ACHN (cell line): Measurements from ENCODE around the gene MSRB1.
"Not testable (repeated sequence)": the region's sequence is repeated elsewhere in the genome, so short reads cannot be mapped to it uniquely, and the experiment has no call there.

Experiments used
- DNase-seq: peaks from one replicate; pipeline ENCODE4 v3.0.0-alpha.2; 2015
- in situ Hi-C: cut with HindIII; loops from 2 replicates; pipeline ENCODE4 v1.10.0; 2017; ENCODE audit warnings: low sequenced_read_pairs, low pct_ligation_motif_present, low pct_unique_long_range_greater_than_20kb

Gene MSRB1

GRCh38 chr16:1909561-1910231 lies 33.3 kb downstream of the MSRB1 start:
- in situ Hi-C loops = no loop called here
- DNase-seq = no peak

GRCh38 chr16:1908983-1909382 lies 34.0 kb downstream of the MSRB1 start:
- DNase-seq = no peak
- in situ Hi-C loops = no loop called here

DNA sequence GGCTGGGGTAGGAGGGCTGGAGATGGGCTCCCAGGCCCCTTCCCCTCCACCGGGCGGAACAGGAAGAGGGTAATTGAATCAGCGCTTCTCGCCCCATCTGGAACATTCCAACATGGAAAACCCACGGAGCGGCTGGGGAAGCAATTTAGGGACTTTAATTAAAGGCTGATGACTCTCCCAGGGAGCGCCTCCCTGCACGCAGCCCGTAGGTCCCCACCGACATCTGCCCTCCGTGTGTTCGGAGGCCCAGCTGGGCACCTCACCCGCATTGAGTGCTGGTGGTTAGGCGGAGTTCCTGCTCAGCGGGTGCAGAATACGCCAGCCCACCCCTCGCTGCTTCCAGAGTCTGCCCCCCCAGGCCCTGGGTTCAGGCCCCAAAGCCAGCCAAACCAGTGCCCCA lies 34.8 kb downstream of the MSRB1 start:
- in situ Hi-C loops = no loop called here
- no peak for DNase-seq

- in situ Hi-C loops = no loop called here
- DNase-seq = no peak
These were observed 35.7 kb downstream of the MSRB1 start for GRCh38 chr16:1907226-1907860.

DNA sequence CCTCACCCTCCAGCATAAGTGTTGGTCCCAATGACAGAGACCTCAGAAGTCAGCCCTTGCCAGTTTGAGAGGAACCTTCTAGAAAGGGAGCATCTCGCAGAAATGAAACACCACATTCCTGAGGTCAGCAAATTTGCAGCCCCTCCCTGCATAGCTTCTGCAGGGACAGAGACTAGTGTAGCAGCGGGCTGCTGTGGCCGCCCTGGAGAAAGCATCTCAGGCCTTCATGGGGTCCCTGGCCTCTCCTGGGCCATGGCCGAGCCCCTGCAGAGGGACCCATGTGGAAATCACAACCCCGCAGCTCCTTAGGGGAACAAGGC lies 36.2 kb downstream of the MSRB1 start:
- in situ Hi-C loops = no loop called here
- DNase-seq = no peak

GRCh38 chr16:1906055-1906845 lies 36.7 kb downstream of the MSRB1 start:
- in situ Hi-C loops = no loop called here
- no peak for DNase-seq

- no peak for DNase-seq
These were observed 38.9 kb downstream of the MSRB1 start for GRCh38 chr16:1903845-1904840.

GRCh38 chr16:1903220-1903574 lies 39.8 kb downstream of the MSRB1 start:
- in situ Hi-C loops = no loop called here
- no peak for DNase-seq

More at GRCh38 chr16:1903845-1904840, 38.9 kb downstream of the MSRB1 start:
- in situ Hi-C loops = no loop called here

DNA sequence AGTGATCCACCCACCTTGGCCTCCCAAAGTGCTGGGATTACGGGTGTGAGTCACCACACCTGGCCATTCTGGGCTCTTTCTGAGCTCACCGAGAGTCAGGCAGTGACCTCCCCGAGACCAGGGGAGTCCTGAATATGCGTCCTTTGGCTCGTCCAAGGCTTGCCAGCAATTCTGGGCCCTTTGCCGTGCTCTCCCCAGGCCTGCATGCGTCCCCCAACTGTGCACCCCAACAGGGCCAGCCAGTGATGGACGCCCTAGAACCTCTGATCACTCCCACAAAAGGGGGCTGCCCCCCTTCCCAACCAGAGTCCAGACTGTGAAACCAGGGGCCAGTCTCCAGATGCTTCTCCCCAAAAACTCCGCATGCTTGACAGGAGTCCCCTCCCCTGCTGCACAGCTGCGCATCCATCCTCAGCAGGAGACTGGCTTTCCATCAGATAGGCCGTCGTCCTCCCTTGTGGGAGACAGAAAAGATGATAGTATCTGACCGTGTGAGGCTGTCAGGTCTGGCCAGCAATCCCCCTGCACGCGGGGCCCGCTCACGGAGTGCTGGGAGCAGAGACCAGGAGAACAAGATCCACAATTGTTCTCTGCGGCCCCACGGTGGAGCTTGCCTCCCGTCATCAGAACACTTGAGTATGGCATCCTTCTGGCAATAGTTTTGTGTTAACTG lies 40.3 kb downstream of the MSRB1 start:
- in situ Hi-C loops = no loop called here
- DNase-seq = no peak

DNA sequence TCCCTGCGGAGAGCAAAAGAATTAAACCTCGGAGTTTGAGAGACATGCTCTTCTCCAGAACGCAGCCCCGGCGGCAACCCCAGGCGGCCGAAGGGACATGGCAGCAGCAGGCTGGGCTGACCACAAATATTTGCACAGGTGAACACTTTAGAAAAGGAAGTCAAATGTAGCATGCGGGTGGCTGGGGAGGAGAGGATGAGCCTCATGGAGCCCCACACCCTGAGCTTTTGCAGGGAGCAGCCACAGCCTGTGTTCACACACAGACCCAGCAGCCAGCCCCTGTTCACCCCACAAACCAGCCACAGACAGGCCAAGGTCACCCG lies 42.6 kb downstream of the MSRB1 start:
- in situ Hi-C loops = no loop called here

DNA sequence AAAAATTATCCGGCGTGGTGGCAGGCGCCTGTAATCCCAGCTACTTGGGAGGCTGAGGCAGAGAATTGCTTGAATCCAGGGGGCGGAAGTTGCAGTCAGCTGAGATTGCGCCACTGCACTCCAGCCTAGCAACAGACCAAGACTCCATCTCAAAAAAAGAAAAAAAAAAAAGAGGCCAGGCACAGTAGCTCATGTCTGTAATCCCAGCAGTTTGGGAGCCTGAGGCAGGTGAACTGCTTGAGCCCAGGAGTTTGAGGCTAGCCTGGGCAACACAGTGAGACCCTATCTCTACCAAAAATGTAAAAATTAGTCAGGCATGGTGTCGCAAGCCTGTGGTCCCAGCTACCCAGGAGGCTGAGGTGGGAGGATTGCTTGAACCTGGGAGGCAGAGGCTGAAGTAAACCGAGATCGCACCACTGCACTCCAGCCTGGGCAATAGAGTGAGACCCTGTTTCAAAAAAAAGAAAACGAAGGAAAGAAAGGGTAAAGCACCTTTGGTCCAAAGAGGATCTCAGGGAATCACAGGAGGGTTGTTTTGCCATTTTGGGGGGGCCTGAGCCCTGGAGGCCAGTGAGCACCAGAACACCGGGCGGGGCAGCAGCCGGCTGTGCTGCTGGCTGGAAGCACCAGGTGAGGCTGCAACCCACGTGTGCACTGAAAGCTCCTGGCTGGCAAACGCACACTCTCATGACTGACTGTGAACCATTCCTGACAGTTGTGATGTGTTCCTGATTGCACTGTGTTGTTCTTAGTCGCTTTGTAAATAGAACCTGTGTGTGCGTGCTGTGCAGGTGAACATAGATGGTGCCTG lies 43.2 kb downstream of the MSRB1 start:
- in situ Hi-C loops = no loop called here

More for the DNA sequence above, 42.6 kb downstream of the MSRB1 start:
- DNase-seq = no peak

DNA sequence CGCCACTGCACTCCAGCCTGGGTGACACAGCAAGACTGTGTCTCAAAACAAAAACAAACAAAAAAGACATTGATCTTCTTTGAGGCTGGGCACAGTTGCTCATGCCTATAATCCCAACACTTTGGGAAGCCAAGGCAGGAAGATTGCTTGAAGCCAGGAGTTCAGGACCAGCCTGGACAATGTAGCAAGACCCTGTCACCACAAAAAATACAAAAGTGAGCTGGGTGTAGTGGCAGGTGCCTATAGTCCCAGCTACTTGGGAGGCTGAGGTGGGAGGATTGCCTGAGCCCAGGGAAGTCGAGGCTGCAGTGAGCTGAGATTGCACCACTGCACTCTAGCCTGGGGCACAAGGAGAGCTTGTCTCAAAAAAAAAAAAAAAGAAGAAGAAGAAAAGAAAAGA lies 45.3 kb downstream of the MSRB1 start:
- in situ Hi-C loops = not testable (repeated sequence)

More for the DNA sequence above, 43.2 kb downstream of the MSRB1 start:
- DNase-seq = no peak

DNA sequence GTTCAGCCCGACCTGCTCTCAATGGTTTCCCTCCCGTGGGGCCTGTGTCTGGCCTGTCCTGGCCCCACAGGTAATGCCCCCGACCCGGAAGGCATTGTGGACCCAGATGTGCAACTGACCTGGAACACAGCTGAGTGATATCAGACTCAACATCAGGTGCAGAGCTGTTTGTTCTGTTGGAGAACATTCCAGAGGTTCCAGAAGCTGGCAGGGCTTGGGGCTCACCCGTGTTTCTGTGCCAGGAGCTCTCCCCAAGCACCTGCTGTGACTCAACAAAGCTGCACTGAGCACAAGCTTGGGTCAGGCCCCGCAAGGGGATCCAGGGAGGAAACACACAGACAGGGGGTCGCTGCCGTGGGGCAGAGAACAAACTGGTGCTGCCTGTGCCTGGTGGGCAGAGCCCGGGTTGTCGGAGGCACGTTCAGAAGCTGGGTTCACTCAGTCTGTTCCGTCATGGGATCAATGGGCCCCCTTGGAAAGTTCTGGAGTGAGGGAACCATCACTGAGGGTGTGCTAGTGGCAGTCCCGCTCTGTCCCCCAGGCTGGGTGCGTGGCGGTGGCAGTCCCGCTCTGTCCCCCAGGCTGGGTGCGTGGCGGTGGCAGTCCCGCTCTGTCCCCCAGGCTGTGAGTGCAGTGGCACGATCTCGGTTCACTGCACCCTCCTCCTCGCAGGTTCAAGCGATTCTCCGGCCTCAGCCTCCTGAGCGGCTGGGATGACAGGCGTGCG lies 46.9 kb downstream of the MSRB1 start:
- no peak for DNase-seq
- in situ Hi-C loops = no loop called here

More for the DNA sequence above, 45.3 kb downstream of the MSRB1 start:
- not testable (repeated sequence) for DNase-seq

GRCh38 chr16:1895068-1895467 lies 47.9 kb downstream of the MSRB1 start:
- in situ Hi-C loops = no loop called here
- DNase-seq = no peak

DNA sequence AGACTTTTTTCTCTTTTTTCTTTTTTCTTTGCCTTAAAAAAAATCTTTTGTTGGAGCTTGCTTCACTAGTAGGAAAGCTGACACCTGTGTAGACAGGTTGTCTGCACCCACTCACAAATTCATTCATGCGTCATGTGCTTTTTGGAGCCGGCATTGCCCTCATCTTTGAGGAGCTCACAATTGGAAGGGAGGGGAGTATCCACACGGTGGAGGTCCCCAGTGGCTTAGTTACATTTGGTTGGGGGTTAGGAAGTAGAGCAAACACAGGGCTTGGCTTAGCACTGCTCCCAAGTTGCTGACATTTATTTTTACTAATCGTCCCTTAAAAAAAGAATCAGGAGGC lies 52.3 kb downstream of the MSRB1 start:
- in situ Hi-C loops = no loop called here
- DNase-seq = no peak

DNA sequence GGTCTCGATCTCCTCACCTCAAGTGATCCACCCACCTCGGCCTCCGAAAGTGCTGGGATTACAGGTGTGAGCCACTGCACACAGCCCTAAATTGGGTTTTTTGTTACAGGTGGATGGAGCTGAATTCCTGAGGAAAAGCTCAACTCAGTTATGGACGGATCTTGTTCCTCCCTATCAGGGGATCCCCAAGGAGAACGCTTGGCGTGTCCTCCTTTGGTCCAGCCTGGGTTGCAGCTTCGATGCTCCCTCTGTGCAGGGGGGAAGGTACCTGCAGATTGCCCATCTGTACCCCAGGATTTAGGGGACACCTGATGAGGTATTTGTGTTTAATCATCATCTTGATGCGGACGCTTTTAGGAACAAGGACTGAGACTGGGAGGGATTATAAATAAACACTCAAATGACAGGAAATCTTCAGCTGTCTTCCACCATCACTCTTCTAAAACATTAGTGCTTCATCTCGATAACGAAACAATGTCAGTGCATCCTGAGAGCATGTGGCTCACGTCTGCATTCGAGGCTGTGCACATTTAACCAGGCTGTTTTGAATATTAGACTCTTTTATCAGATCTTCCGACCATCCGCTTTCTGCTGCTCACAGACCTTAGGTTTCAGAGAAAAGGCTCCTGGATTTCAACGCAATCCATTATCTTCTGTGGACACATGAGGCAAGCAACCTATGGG lies 52.8 kb downstream of the MSRB1 start:
- no peak for DNase-seq
- in situ Hi-C loops = no loop called here
